Right lobe of liver (tissue), 4 donors: ENCODE measurements around the gene CPNE1.
"Not testable (repeated sequence)": the region's sequence is repeated elsewhere in the genome, so short reads cannot be mapped to it uniquely, and the experiment has no call there.

ENCODE experiments used
- CTCF ChIP-seq, 4 donors: fragments of 200-600 bp in 3 of 4; fragments of 450-650 bp in 1 of 4; IDR thresholded peaks; one replicate each; pipeline versions ENCODE4 v1.5.1 to v1.8.0; 2016 to 2022; ENCODE audit warnings: antibody characterized with exemption in 4 of 4, mild to moderate bottlenecking in 2 of 4
- POLR2A ChIP-seq: fragments of 450-650 bp; IDR thresholded peaks from one replicate; pipeline ENCODE4 v1.6.1; 2017; ENCODE audit warnings: antibody characterized with exemption, mild to moderate bottlenecking
- donor health status: DM: no; HTN: no; CAD: no.
- donor health status: DM: no; HTN: no; CAD: no.
- donor health status: DM: no; HTN: yes; CAD: no.

GRCh38 chr20:35685368-35685767 lies 20.7 kb upstream of the CPNE1 start:
- not testable (repeated sequence) for TF ChIP-seq CTCF (IDR thresholded peaks at IDR 0.05); POLR2A
